ENCODE data around the gene NKD1.
A peak's percentile ranks its signal among the peaks of the same experiment; 100 is the strongest.

The NKD1 gene

DNA sequence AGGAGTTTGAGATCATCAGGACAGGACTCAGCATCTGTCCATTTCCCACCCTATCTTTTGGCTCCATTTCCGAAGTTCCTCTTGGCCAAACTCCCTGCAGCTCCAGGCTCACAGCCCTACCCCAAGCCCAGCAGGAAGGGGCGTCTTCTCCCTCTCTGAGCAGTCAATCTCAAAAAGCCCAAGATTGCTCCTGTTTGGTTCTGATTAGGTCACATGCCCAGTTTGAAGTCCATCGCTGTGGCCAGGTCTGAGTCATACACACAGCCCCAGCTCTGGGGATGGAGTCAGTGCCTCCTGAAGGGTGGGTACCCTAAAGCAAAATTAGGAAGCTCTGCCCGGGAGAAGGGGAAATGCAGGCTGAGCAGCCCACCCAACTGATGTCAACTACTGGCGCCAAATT, 109.0 kb downstream of the NKD1 start:
- DNase-seq = no peak

DNA sequence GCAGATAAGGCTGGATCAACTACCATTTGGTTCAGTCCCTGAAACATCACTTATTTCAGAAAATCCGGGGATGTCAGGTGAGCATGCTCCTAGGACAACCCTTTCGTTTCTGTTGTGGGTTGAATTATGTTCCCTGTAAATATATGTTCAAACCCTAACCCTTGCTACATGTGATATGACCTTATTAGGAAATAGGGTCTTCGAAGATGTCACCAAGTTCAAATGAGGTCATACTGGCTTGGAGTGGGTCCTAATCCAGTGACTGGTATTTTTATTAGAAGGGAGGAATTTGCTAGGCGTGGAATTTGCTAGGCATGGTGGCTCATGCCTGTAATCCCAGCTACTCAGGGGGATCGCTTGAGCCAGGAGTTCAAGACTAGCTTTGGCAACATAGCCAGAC, 111.6 kb downstream of the NKD1 start:
- no peak for DNase-seq

- no peak for DNase-seq
Measured at GRCh38 chr16:50662306-50662940, 114.2 kb downstream of the NKD1 start.

- DNase-seq = no peak
Measured at GRCh38 chr16:50664270-50664669, 116.1 kb downstream of the NKD1 start.

DNA sequence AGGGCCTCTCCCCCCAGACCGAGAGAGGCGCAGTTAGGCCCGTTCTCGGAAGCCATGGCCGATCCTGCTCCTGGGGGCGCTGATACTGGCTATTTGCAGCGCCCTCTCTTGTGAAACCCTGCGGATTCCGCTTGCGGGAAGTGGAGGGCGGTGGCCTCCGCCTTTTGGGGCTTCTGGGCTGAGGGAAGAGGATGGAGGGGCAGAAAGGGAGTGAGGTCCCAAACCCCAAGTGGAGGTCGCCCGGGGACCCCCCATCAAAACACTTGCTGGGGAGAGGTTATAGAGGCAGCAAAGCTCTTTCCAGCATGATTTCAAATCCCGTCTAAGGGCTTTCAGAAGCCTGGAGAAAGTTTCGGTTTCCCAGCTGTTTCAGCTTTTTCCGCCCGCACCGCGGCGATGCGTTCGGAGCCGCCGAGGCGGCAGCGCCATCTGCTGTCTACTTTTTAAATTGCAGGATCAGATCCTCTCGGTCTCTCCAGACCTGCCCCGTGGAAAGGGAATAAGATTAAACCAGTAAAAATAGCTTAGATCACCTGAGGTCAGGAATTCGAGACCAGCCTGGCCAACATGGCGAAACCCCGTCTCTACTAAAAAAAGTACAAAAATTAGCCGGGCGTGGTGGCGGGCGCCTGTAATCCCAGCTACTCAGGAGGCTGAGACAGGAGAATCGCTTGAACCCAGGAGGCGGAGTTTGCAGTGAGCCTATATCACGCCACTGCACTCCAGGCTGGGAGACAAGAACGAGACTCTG, 117.1 kb downstream of the NKD1 start:
- peak; percentile 87 for DNase-seq

DNA sequence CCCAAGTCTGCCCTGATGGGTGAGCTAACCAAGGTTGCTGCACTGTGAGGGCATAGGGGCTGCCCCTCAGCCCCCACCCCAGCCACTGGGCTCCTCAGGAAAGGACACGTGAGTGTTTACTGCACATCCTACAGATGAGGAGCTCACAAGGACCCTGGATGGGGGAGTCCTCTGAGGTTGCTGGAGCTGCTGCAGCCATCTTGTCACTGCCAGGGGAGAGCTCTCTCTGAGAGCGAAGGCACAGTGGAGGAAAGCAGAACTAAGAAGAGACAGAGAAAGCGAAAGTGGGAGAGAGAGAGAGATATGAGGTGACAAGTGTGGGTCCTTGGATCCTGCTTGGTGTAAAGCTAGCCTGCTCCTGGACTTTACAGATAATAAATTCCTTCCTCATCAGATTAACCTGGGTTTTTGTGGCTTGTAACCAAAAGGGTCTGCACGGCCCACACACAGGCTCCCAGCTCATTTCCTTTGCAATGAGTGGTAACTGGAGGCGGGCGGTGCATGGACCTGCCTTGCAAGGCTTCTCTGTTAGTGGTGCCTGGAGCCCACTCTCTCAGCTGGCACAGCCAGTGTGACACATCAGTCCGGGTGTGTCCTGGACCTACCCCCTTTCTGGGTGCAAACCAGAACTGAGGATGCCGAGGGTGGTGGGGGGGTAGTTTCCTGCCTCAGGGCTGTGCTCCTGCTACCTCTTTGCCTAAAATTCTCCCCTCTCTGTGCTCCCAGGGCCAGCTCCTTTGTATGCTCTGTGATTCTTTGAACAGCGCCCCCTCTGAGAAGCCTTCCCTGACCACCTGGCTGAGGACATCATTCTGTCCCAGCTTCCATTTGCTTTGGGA, 118.7 kb downstream of the NKD1 start:
- peak; percentile 50 for DNase-seq

DNA sequence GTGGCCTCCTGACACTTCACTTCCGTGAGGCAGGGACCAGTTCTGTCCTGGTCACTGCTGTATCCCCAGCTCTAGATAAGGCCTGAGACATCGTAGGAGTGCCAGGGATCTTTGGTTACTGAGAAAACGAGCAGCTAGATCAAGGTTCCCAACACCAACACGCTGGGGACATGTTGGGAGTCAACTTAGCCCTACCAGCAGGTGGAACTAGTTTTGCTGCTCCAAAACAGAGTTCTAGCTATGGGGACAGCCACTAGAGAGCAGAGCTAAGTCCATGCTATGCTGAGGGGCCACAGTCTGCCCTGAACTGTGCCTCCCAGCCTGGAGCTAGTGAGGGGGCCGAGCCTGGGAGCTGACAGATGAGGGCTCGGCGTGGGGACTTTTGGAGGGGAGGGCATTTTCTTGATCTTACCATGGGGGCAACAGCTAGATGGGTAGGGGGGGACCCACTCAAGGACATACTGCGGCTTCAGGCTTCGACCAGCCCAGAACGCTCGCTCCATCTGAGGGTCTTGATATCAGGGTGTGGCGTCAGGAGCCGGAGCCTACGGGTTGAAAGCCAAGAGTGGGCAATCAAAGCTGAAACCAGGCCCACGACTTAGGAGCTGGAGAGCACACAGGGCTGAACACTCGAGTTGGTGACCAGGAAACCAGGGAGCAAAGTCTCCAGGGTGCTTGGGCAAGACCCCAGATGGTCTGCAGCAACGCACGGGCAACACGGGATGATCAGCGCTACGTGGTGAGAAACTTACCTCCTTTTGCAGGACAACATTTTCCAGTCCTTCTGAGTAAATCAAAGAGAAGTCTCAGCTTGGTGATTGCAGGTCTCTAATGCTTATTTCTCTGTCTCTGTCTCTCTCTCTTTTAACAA, 119.5 kb downstream of the NKD1 start:
- no peak for DNase-seq

DNA sequence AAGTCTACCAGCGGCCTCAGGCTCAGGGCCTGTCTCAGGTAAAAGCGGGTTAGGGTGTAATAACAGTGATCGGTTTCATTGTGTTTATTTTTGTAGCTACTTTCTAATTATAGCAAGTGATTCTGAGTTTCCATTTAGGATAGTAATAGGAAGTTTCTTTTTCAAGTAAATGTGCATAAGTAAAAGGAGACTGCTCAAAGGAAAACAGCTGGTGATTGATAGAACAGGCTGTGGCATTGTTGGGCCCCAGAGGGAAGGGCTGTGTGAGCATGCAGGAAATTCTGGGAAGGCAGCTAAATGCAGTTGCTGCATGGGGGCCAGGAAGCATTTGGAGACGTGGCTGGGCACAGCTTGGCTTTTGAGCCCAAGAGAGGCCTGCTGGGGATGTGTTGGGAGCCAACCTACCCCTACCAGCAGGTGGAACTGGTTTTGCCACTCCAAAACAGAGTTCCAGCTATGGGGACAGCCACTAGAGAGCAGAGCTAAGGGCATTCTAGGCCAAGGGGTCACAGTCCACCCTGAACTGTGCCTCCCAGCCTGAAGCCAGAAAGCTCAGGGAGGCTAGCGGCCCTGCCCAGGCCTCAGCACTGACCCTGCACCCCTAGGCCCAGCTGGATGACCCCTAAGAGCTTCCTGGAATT, 120.3 kb downstream of the NKD1 start:
- no peak for DNase-seq

GRCh38 chr16:50669741-50670140, 121.5 kb downstream of the NKD1 start:
- no peak for DNase-seq

DNA sequence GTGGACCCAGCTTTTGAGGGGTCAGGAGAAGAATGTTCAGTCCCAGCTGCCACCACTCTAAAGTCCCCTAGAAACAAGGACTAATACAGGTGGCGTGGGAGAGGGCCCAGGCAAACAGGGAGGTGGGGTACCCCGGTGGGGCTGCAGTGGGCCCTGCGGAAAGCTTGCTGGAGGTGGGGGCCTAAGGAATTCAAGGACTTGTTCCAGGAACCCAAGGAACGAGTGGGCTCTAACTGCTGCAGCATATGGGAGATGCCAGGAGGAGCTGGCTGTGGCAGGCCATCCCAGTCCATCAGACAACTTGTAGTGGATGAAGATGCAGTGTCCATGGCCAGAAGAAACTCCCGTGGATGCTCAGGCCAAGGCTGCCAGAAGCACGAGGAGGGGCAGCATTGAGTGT, 122.3 kb downstream of the NKD1 start:
- DNase-seq = no peak

DNA sequence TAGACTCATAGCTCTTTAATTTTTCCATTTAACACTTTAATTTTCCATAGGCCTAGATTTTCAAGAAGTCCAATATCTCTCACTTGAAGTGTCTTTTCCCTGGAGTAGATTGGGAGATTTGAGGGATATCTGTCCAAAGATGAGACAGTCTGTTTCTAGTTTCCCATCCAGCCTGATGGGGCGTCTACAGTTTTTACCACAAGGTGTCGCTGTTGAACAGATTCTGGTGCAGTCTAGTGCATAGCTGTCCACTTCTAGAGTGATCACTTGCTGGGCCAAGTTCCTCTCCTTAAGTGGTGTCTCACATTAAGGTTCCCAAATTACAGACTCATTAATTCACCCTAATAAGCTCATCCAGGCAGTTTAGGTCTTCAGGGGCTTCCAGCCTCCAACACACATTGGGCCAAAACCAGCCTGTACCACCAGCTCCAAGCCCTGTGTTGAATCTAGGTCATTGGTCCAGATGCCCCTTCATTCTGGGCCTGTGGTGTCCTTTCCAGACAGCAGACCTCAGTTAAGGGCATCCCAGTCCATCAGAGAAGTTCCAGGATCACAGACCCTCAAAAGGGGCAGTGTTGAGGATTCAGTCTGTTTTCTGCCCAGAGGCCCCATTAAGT, 123.6 kb downstream of the NKD1 start:
- no peak for DNase-seq

DNA sequence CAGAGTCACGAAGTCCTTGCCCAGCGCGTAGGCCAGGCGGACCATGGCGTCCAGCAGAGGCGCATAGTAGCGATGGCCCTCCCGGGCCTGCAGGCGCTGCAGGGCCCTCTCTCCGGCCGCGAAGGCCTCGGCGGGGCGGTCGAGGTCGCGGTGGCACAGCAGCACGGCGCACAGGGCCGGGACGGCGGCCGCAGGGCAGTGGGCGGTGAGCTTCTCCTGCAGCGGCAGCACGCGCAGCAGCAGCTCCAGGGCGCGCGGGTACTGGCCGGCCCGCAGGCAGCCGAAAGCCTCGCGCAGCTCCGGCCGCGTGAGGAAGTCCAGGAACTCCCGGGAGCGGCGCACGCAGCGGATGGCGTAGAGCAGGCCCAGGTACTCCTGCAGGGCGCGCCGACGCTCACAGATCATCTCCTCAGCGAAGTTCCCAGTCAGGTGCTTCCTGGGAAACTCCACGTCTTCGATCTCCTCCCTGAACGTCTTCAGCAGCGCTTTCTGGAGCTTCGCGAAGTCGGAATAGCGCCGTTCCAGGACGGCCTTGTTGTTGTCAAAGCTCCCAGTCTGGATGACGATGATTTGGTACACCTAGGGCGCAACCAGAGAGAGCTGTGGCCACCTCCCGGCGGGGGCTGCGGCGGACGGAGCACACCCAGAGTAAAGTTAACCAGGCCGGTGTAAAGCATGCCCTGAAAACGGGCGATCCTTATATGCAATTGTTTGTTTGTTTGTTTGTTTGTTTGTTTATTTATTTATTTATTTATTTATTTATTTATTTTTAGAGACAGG, 125.5 kb downstream of the NKD1 start:
- no peak for DNase-seq

GRCh38 chr16:50674831-50675230, 126.6 kb downstream of the NKD1 start:
- no peak for DNase-seq

GRCh38 chr16:50675686-50676610, 127.8 kb downstream of the NKD1 start:
- DNase-seq = no peak

DNA sequence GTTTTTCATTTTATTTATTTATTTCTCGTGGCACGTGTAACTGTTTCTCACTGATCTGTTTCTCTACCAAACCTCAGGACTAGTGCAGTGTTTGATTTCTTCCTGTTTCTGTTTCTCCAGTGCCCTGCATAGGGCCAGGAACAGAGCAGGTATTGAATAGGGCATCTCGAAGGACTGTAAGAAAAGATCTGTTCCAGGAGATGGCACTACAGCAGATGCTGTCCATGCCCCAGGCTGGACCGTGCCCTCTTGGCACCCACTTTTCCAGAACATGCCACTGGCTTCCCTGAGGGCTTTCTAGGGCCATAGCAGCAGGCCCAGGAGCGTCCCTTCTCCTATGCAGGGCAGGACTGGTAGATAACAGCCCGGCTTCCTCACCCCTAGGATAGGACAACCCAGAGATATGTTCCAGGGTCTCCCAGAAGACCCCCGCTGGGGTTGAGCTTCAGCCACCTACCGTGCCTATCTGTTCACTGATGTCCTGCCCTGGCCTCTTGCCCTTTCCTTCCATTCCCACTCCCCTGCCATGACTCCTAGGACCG, 128.6 kb downstream of the NKD1 start:
- DNase-seq = no peak

DNA sequence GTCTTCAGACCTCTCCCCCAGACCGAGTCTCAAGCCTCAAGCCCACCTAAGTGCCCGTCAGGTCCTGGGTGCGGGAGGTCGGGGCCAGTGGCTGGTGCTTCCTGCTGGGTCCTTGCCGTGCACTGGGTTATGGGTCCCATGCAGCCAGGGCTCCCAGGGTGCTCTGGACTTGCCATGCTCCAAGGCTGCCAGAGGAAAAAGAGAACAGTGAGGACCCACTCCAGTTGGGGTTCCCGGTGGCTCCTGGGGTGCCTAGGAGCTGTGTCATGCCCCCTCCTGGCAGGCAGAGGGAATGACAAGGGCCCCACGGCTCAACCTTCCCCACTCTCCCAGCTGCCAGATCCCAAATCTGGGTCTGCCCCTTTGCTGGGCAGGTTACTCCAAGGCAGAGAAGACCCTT, 129.2 kb downstream of the NKD1 start:
- DNase-seq = peak; percentile 15

- peak; percentile 5 for DNase-seq
Measured at GRCh38 chr16:50678531-50678930, 130.3 kb downstream of the NKD1 start.

DNA sequence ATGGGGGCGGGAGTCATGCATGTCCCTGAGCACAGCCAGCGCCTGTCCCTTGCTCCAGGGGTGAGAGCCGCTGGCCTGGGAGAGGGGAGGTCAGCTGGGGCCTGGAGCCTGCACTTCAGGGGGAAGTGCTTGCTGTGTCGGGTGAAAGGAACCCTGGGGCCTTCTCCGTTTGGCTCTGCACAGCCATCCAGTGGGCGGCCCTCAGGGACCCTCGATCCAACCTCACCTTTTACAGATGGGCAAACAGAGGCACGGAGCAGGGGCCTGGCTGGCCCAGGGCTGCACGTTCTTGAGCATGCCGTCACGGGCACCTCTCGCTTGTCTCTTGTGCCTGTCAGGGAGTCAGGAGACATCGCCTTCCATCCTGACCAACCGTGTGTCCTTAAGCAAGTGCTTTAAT, 131.1 kb downstream of the NKD1 start:
- DNase-seq = peak; percentile 14

Measured in activated CD8-positive, alpha-beta memory T cell treated with anti-CD3 and anti-CD28 coated beads, Interleukin-2, amount 50 U/mL, for 4 hours (primary cell).